HepG2 (cell line): ENCODE results near the gene ACSL4. TPM values are rescaled to one million over a fixed set of nuclear protein-coding genes. Genes with fewer than 3 reads are reported as not detected.

Source experiments
- ATAC-seq: fragments of 200-7000 bp; cut with Tn5 transposase; 3 replicates; pipeline ENCODE4 v1.9.1; 2020; ENCODE audit warnings: mild to moderate bottlenecking, moderate library complexity
- BruUV-seq: library from RNA; stranded (reverse); fragments of 400-500 nt; replicated peaks from 2 replicates; lab custom pipeline; 2021; lab: Mats Ljungman, UMichigan
- CTCF ChIA-PET: fragments of 300-600 bp; formaldehyde crosslinking; extraction: SDS; loops from one replicate; lab custom pipeline; 2021; ENCODE audit warnings: low total read pairs, inconsistent platforms, low intra/inter-chr PET ratio; lab: Yijun Ruan, JAX
- POLR2A ChIA-PET: fragments of 350-600 bp; sonication (Branson Sonifier 250); formaldehyde crosslinking; loops from one replicate; lab custom pipeline; 2020; ENCODE audit warnings: antibody characterized with exemption, inconsistent platforms; lab: Yijun Ruan, JAX
- DNase-seq: peaks from one replicate; pipeline ENCODE4 v3.0.0-alpha.2; 2015; ENCODE audit warnings: low spot score
- FAIRE-seq: peaks from 3 replicates; lab custom pipeline; 2011; peaks lifted over from hg19 to GRCh38; lab: Jason Lieb, UNC
- H2AFZ ChIP-seq: one replicate; pipeline ENCODE4 v1.6.1; 2011; ENCODE audit warnings: low read length, inconsistent platforms
- H3K27ac ChIP-seq: fragments of 300-600 bp; 3 replicates; pipeline ENCODE4 v1.8.0; 2011; ENCODE audit warnings: mixed run types, mild to moderate bottlenecking, mixed read lengths, low read length, inconsistent platforms; ENCODE audit not compliant: insufficient read depth; ENCODE audit errors: extremely low read length
- H3K27me3 ChIP-seq, 2 experiments: fragments of 200-600 bp in 1 of 2; 2 replicates in 1 of 2; 3 replicates in 1 of 2; pipeline versions ENCODE4 v1.6.0 to v1.8.0; 2011; ENCODE audit warnings: low read length in 2 of 2, mild to moderate bottlenecking in 2 of 2, moderate library complexity in 2 of 2, inconsistent platforms in 1 of 2; ENCODE audit not compliant: insufficient read depth in 2 of 2, control insufficient read depth in 1 of 2
- H3K36me3 ChIP-seq, 2 experiments: fragments of 200-600 bp in 1 of 2; replicated peaks in 1 of 2; 2 replicates in 1 of 2; 3 replicates in 1 of 2; pipeline versions ENCODE4 v1.5.1 to v1.8.0; 2011; ENCODE audit warnings: low read length in 2 of 2, inconsistent platforms in 1 of 2; ENCODE audit not compliant: insufficient read depth in 2 of 2, control insufficient read depth in 1 of 2
- H3K4me1 ChIP-seq: 2 replicates; pipeline ENCODE4 v1.5.1; 2012; ENCODE audit warnings: low read length, inconsistent platforms; ENCODE audit not compliant: insufficient read depth
- H3K4me2 ChIP-seq: 2 replicates; pipeline ENCODE4 v1.6.0; 2011; ENCODE audit warnings: low read depth, low read length, inconsistent platforms
- H3K4me3 ChIP-seq, 3 experiments: fragments of 200-600 bp in 1 of 3; sonication (generic), shearing (Covaris generic) in 1 of 3; replicated peaks in 1 of 3; 2 replicates each; pipeline ENCODE4 v1.5.1; 2011 to 2016; ENCODE audit warnings: low read length in 3 of 3, inconsistent platforms in 2 of 3, low read depth in 2 of 3, mild to moderate bottlenecking in 2 of 3, control low read depth in 1 of 3, mixed read lengths in 1 of 3; ENCODE audit not compliant: insufficient read depth in 1 of 3
- H3K79me2 ChIP-seq: one replicate; pipeline ENCODE4 v1.6.1; 2011; ENCODE audit warnings: low read length, inconsistent platforms; ENCODE audit not compliant: insufficient read depth
- H3K9ac ChIP-seq: 2 replicates; pipeline ENCODE4 v1.6.0; 2011; ENCODE audit warnings: mild to moderate bottlenecking, low read depth, low read length, inconsistent platforms; ENCODE audit not compliant: insufficient read depth
- H3K9me3 ChIP-seq: 2 replicates; pipeline ENCODE4 v1.5.1; 2012; ENCODE audit warnings: mild to moderate bottlenecking, low read length
- H4K20me1 ChIP-seq: 2 replicates; pipeline ENCODE4 v1.6.0; 2011; ENCODE audit warnings: inconsistent platforms, mild to moderate bottlenecking, low read length, moderate library complexity; ENCODE audit not compliant: insufficient read depth
- CCAR2 ChIP-seq: fragments of 200-400 bp; formaldehyde crosslinking; optimal IDR thresholded peaks from 2 replicates; pipeline ENCODE3; 2018; ENCODE audit warnings: low read depth, mild to moderate bottlenecking, low read length, moderate library complexity
- FOXA3 ChIP-seq: IDR thresholded peaks from 2 replicates; pipeline ENCODE4 v1.6.1; 2016; ENCODE audit warnings: missing genetic modification reagents, missing compliant biosample characterization
- GLMP ChIP-seq: sonication (generic); formaldehyde crosslinking; IDR thresholded peaks from 2 replicates; pipeline ENCODE4 v1.9.0; 2021; ENCODE audit warnings: missing genetic modification reagents, mild to moderate bottlenecking, borderline replicate concordance
- POGK ChIP-seq: sonication (generic); formaldehyde crosslinking; conservative IDR thresholded peaks from 2 replicates; pipeline ENCODE4 v1.8.0; 2022; ENCODE audit warnings: mild to moderate bottlenecking, moderate library complexity, missing genetic modification reagents
- TEAD2 ChIP-seq: sonication (generic); formaldehyde crosslinking; IDR thresholded peaks from 2 replicates; pipeline ENCODE4 v1.9.0; 2021; ENCODE audit warnings: missing genetic modification reagents
- ZFP37 ChIP-seq: sonication (generic); formaldehyde crosslinking; IDR thresholded peaks from 2 replicates; pipeline ENCODE4 v1.4.0; 2020; ENCODE audit warnings: missing genetic modification reagents, borderline replicate concordance
- ZNF335 ChIP-seq: sonication (generic); formaldehyde crosslinking; IDR thresholded peaks from 2 replicates; pipeline ENCODE4 v1.4.0; 2020; ENCODE audit warnings: missing genetic modification reagents
- ZNF709 ChIP-seq: sonication (generic); formaldehyde crosslinking; IDR thresholded peaks from 2 replicates; pipeline ENCODE4 v1.5.0; 2020; ENCODE audit warnings: mild to moderate bottlenecking, missing genetic modification reagents
- ZNF747 ChIP-seq: sonication (generic); formaldehyde crosslinking; IDR thresholded peaks from 2 replicates; pipeline ENCODE4 v1.8.1; 2023; ENCODE audit warnings: missing genetic modification reagents, mild to moderate bottlenecking, borderline replicate concordance
- WGBS: methylation state at CpG from one replicate; pipeline ENCODE4 v1.1.6; 2017; ENCODE audit warnings: low lambda C conversion rate; 5-methylcytosine and 5-hydroxymethylcytosine counted together
- in situ Hi-C: cut with HindIII; loops from 2 replicates; pipeline ENCODE4 v1.10.0; 2017; ENCODE audit warnings: low pct_unique_long_range_greater_than_20kb; ENCODE audit not compliant: extremely low pct_ligation_motif_present
- intact Hi-C: fragments of 100-400 bp; cut with micrococcal nuclease; formaldehyde crosslinking; loops from one replicate; pipeline ENCODE4 v1.10.0; 2022; ENCODE audit not compliant: unreplicated experiment
- polyA plus RNA-seq, 8 experiments: library from polyadenylated mRNA; depleted of rRNA in 3 of 8; stranded (reverse) in 7 of 8; unstranded in 1 of 8; fragments of >200 nt; fragmentation: Illumina TruSeq in 4 of 8; extraction: Trizol in 4 of 8; gene quantifications; 2 replicates each; pipeline versions ENCODE4 v1.2.1 to v1.2.3, GENCODE V29; 2011 to 2016; ENCODE audit warnings: low read depth in 4 of 8, missing spikeins in 1 of 8, mixed read lengths in 1 of 8; ENCODE audit not compliant: insufficient read depth in 1 of 8
- total RNA-seq, 5 experiments: library from RNA; depleted of rRNA; stranded (reverse); fragments of >200 nt; fragmentation: Illumina TruSeq; extraction: Trizol; gene quantifications; 2 replicates each; pipeline ENCODE4 v1.2.3, GENCODE V29; 2016; ENCODE audit warnings: low read depth in 1 of 5

The ACSL4 gene
- total and polyA plus RNA-seq, 2 of the 13 experiments (the other 11 are each of a cell fraction or from before 2014, with no cell fraction given): 207 to 316 TPM

- ATAC-seq: no peak
- POLR2A ChIA-PET: no interaction called here
- H4K20me1 ChIP-seq: no peaks in the 10 kb centered on the region
- H3K4me1 ChIP-seq: peaks cover 41% of the 10 kb centered on the region
- H3K79me2 ChIP-seq: no peaks in the 10 kb centered on the region
- TF ChIP-seq ZFP37 (no peak), FOXA3 (CRISPR knock-in tag) (no peak), ZNF747 (no peak), ZNF709 (no peak), TEAD2 (CRISPR knock-in tag) (no peak), GLMP (CRISPR knock-in tag) (no peak), CCAR2 (no peak), POGK (CRISPR knock-in tag) (no peak), ZNF335 (no peak)
- no peak overlapping the region for H3K27ac ChIP-seq
- no peak overlapping the region for H2AFZ ChIP-seq
- DNase-seq: no peak
- CTCF ChIA-PET: no interaction called here
- H3K9ac ChIP-seq: no peak overlapping the region
- H3K27me3 ChIP-seq: no peaks in the 10 kb centered on the region
- no peak overlapping the region for H3K4me2 ChIP-seq
- BruUV-seq: no TSS peak
- H3K9me3 ChIP-seq: peaks cover 7% of the 10 kb centered on the region; the same call in 1 of the 2 replicates
- in situ Hi-C loops (no loop called here), intact Hi-C loops (no loop called here)
- WGBS: 88% methylated on average over 2 of the region's 2 CpGs
- H3K36me3 ChIP-seq: no peaks in the 10 kb centered on the region
- no peak overlapping the region for H3K4me3 ChIP-seq
- no peak for FAIRE-seq
Measured at GRCh38 chrX:109773374-109773773, 40.3 kb upstream of the ACSL4 start.
